HL-60/S4 treated with phorbol 12-myristate 13-acetate at 8.2 ng/mL for 4 days and 3 days (cell line): ENCODE data around the gene STMP1.
"Not testable (repeated sequence)": the region's sequence is repeated elsewhere in the genome, so short reads cannot be mapped to it uniquely, and the experiment has no call there.

Experiments used
- in situ Hi-C: fragments of 300-500 bp; cut with MboI; formaldehyde crosslinking; loops from 2 replicates; pipeline ENCODE4 v1.15.0; 2022; ENCODE audit warnings: low sequenced_read_pairs

The STMP1 gene

GRCh38 chr7:135664046-135664589, 1.8 kb downstream of the STMP1 start:
- in situ Hi-C loops = no loop called here

- in situ Hi-C loops = no loop called here
Observed at GRCh38 chr7:135665042-135665441, 2.7 kb downstream of the STMP1 start.

GRCh38 chr7:135666156-135666555, 3.8 kb downstream of the STMP1 start:
- in situ Hi-C loops = no loop called here

- in situ Hi-C loops = no loop called here
Observed at GRCh38 chr7:135666846-135667245, 4.5 kb downstream of the STMP1 start.

GRCh38 chr7:135667626-135668025, 5.3 kb downstream of the STMP1 start:
- in situ Hi-C loops = not testable (repeated sequence)

GRCh38 chr7:135668852-135669395, 6.6 kb downstream of the STMP1 start:
- in situ Hi-C loops = not testable (repeated sequence)

- in situ Hi-C loops = no loop called here
Observed at GRCh38 chr7:135669774-135670173, 7.5 kb downstream of the STMP1 start.

GRCh38 chr7:135670179-135670578, 7.9 kb downstream of the STMP1 start:
- in situ Hi-C loops = no loop called here

- in situ Hi-C loops = no loop called here
Observed at GRCh38 chr7:135672560-135673359, 10.4 kb downstream of the STMP1 start.

- in situ Hi-C loops = no loop called here
Observed at GRCh38 chr7:135673360-135673706, 11.0 kb downstream of the STMP1 start.

GRCh38 chr7:135678612-135679575, 16.6 kb downstream of the STMP1 start:
- in situ Hi-C loops = no loop called here

- in situ Hi-C loops = no loop called here
Observed at GRCh38 chr7:135681762-135682161, 19.4 kb downstream of the STMP1 start.

- in situ Hi-C loops = no loop called here
Observed at GRCh38 chr7:135682191-135682590, 19.9 kb downstream of the STMP1 start.

GRCh38 chr7:135683609-135684008, 21.3 kb downstream of the STMP1 start:
- in situ Hi-C loops = no loop called here

- in situ Hi-C loops = no loop called here
Observed at GRCh38 chr7:135684136-135684535, 21.8 kb downstream of the STMP1 start.

- in situ Hi-C loops = no loop called here
Observed at GRCh38 chr7:135684699-135685098, 22.4 kb downstream of the STMP1 start.

GRCh38 chr7:135685306-135686084, 23.2 kb downstream of the STMP1 start:
- in situ Hi-C loops = no loop called here

- in situ Hi-C loops = no loop called here
Observed at GRCh38 chr7:135687466-135687865, 25.2 kb downstream of the STMP1 start.

GRCh38 chr7:135690566-135690965, 28.3 kb downstream of the STMP1 start:
- in situ Hi-C loops = no loop called here

- in situ Hi-C loops = no loop called here
Observed at GRCh38 chr7:135692055-135692454, 29.7 kb downstream of the STMP1 start.

GRCh38 chr7:135692606-135693005, 30.3 kb downstream of the STMP1 start:
- in situ Hi-C loops = not testable (repeated sequence)
